GM12878 (cell line): ENCODE data around the gene TEX22. TPM values are rescaled to one million over a fixed set of nuclear protein-coding genes. Genes with fewer than 3 reads are reported as not detected.

ENCODE experiments used
- ATAC-seq: fragments of 200-7000 bp; cut with Tn5 transposase; 3 replicates; pipeline ENCODE4 v1.9.1; 2020; ENCODE audit warnings: mild to moderate bottlenecking, moderate library complexity
- BruUV-seq: library from RNA; stranded (reverse); fragments of 400-500 nt; replicated peaks from 2 replicates; lab custom pipeline; 2021; lab: Mats Ljungman, UMichigan
- CTCF ChIA-PET: fragments of 300-600 bp; sonication (Branson Sonifier 250); formaldehyde crosslinking; extraction: SDS; loops from one replicate; lab custom pipeline; 2021; ENCODE audit warnings: inconsistent platforms; lab: Yijun Ruan, JAX
- POLR2A ChIA-PET: fragments of 350-600 bp; formaldehyde crosslinking; extraction: SDS; loops from one replicate; lab custom pipeline; 2021; ENCODE audit warnings: inconsistent platforms; lab: Charles Lee
- RAD21 ChIA-PET: fragments of 300-600 bp; sonication (Branson Sonifier 250); formaldehyde crosslinking; loops from one replicate; lab custom pipeline; 2023; ENCODE audit warnings: antibody characterized with exemption; ENCODE audit not compliant: unreplicated experiment; lab: Charles Lee
- SMC1A ChIA-PET: fragments of 300-600 bp; sonication (Branson Sonifier 250); formaldehyde crosslinking; loops from one replicate; lab custom pipeline; 2023; ENCODE audit not compliant: unreplicated experiment, uncharacterized antibody; lab: Charles Lee
- DNase-seq: peaks from one replicate; pipeline ENCODE4 v3.0.0-alpha.2; 2011; ENCODE audit warnings: low read depth, low spot score
- FAIRE-seq: peaks from 3 replicates; lab custom pipeline; 2011; peaks lifted over from hg19 to GRCh38; lab: Jason Lieb, UNC
- H2AFZ ChIP-seq: 2 replicates; pipeline ENCODE4 v1.6.0; 2011; ENCODE audit warnings: low read depth, low read length, control low read depth; ENCODE audit not compliant: control insufficient read depth
- H3K27ac ChIP-seq: 2 replicates; pipeline ENCODE4 v1.5.1; 2011; ENCODE audit warnings: control low read depth; ENCODE audit not compliant: control insufficient read depth, insufficient read depth
- H3K27me3 ChIP-seq, 2 experiments: replicated peaks in 1 of 2; 2 replicates each; pipeline versions ENCODE4 v1.6.0 to v1.6.1; 2011; ENCODE audit warnings: low read length in 1 of 2; ENCODE audit not compliant: control insufficient read depth in 2 of 2, insufficient read depth in 2 of 2
- H3K36me3 ChIP-seq, 2 experiments: 2 replicates each; pipeline ENCODE4 v1.5.1; 2011; ENCODE audit warnings: low read length in 1 of 2; ENCODE audit not compliant: control insufficient read depth in 2 of 2, insufficient read depth in 2 of 2
- H3K4me1 ChIP-seq: 2 replicates; pipeline ENCODE4 v1.6.1; 2011; ENCODE audit warnings: mild to moderate bottlenecking, low read length, moderate library complexity, mixed read lengths; ENCODE audit not compliant: control insufficient read depth, insufficient read depth
- H3K4me2 ChIP-seq: 2 replicates; pipeline ENCODE4 v1.6.0; 2011; ENCODE audit warnings: control low read depth; ENCODE audit not compliant: control insufficient read depth, insufficient read depth
- H3K4me3 ChIP-seq: fragments of 200-600 bp; sonication (generic); 2 replicates; pipeline ENCODE4 v1.5.1; 2016
- H3K79me2 ChIP-seq: 2 replicates; pipeline ENCODE4 v1.6.0; 2011; ENCODE audit warnings: low read length; ENCODE audit not compliant: control insufficient read depth, insufficient read depth
- H3K9ac ChIP-seq: 2 replicates; pipeline ENCODE4 v1.8.0; 2011; ENCODE audit warnings: low read length, control low read depth, mixed read lengths; ENCODE audit not compliant: control insufficient read depth, insufficient read depth
- H3K9me3 ChIP-seq: replicated peaks from 3 replicates; pipeline ENCODE4 v1.5.1; 2011; ENCODE audit warnings: mild to moderate bottlenecking, low read length; ENCODE audit not compliant: control insufficient read depth, insufficient read depth
- H4K20me1 ChIP-seq: 2 replicates; pipeline ENCODE4 v1.6.0; 2011; ENCODE audit not compliant: control insufficient read depth, insufficient read depth
- GABPA ChIP-seq: IDR thresholded peaks from 2 replicates; pipeline ENCODE4 v1.6.1; 2014; ENCODE audit warnings: antibody characterized with exemption, low read depth, mild to moderate bottlenecking, inconsistent platforms
- PAX8 ChIP-seq: fragments of 450-650 bp; IDR thresholded peaks from 2 replicates; pipeline ENCODE4 v1.6.1; 2017; ENCODE audit warnings: mild to moderate bottlenecking, moderate library complexity
- POLR2AphosphoS5 ChIP-seq: IDR thresholded peaks from 2 replicates; pipeline ENCODE4 v1.6.1; 2011; ENCODE audit warnings: mild to moderate bottlenecking, low read length, inconsistent platforms
- RB1 ChIP-seq: fragments of 450-650 bp; formaldehyde crosslinking; IDR thresholded peaks from 2 replicates; pipeline ENCODE4 v1.6.1; 2017; ENCODE audit warnings: mild to moderate bottlenecking, borderline replicate concordance
- SP1 ChIP-seq: IDR thresholded peaks from one replicate; pipeline ENCODE4 v1.6.1; 2011; ENCODE audit warnings: low read depth, low read length
- TAF1 ChIP-seq: IDR thresholded peaks from 2 replicates; pipeline ENCODE4 v1.6.1; 2011; ENCODE audit warnings: mild to moderate bottlenecking, low read depth, low read length, borderline replicate concordance
- ZZZ3 ChIP-seq: IDR thresholded peaks from 2 replicates; pipeline ENCODE4 v1.6.1; 2011; ENCODE audit warnings: low read depth; ENCODE audit not compliant: control insufficient read depth, insufficient read length
- WGBS: methylation state at CpG from one replicate; pipeline ENCODE4 v1.1.6; 2016; ENCODE audit warnings: low lambda C conversion rate; ENCODE audit not compliant: insufficient replicate concordance, insufficient coverage; ENCODE audit errors: missing lambda C conversion rate; 5-methylcytosine and 5-hydroxymethylcytosine counted together
- in situ Hi-C: fragments of 300-500 bp; cut with MboI; formaldehyde crosslinking; loops from 9 replicates; pipeline ENCODE4 v1.14.3; 2018; ENCODE audit warnings: mixed read lengths
- intact Hi-C: fragments of 100-400 bp; cut with micrococcal nuclease; formaldehyde crosslinking; loops from one replicate; pipeline ENCODE4 v1.14.2; 2022; ENCODE audit not compliant: unreplicated experiment
- polyA plus RNA-seq, 11 experiments: library from polyadenylated mRNA; depleted of rRNA in 4 of 11; unstranded in 6 of 11; stranded (reverse) in 5 of 11; fragments of >200 nt; fragmentation: Nextera tagmentation in 4 of 11; fragmentation: Illumina TruSeq in 1 of 11; extraction: Ambion mirVana in 4 of 11; extraction: Trizol in 1 of 11; gene quantifications; 1 replicate in 1 of 11; 2 replicates in 10 of 11; pipeline versions ENCODE4 v1.2.1 to v1.2.3, GENCODE V29; 2011 to 2016; ENCODE audit warnings: inconsistent platforms in 2 of 11, missing spikeins in 2 of 11, low read depth in 1 of 11
- total RNA-seq, 4 experiments: library from RNA; depleted of rRNA in 3 of 4; stranded (reverse); fragments of >200 nt in 3 of 4; fragmentation: Illumina TruSeq in 1 of 4; extraction: Trizol in 1 of 4; gene quantifications; 2 replicates each; pipeline versions ENCODE4 v1.2.1 to v1.2.3, GENCODE V29; 2013 to 2021
- TF ChIP-seq, protein P1 (sequence below): fragments of 150-350 bp; IDR thresholded peaks from 2 replicates; pipeline ENCODE4 v1.6.1; 2014; ENCODE audit warnings: mild to moderate bottlenecking, low read depth, low read length

TEX22 gene
- total and polyA plus RNA-seq, 10 of the 15 experiments (the other 5 are each of a cell fraction or from before 2014, with no cell fraction given) = 0.02 to 4.0 (median 0.63) TPM; not detected in 1

DNA sequence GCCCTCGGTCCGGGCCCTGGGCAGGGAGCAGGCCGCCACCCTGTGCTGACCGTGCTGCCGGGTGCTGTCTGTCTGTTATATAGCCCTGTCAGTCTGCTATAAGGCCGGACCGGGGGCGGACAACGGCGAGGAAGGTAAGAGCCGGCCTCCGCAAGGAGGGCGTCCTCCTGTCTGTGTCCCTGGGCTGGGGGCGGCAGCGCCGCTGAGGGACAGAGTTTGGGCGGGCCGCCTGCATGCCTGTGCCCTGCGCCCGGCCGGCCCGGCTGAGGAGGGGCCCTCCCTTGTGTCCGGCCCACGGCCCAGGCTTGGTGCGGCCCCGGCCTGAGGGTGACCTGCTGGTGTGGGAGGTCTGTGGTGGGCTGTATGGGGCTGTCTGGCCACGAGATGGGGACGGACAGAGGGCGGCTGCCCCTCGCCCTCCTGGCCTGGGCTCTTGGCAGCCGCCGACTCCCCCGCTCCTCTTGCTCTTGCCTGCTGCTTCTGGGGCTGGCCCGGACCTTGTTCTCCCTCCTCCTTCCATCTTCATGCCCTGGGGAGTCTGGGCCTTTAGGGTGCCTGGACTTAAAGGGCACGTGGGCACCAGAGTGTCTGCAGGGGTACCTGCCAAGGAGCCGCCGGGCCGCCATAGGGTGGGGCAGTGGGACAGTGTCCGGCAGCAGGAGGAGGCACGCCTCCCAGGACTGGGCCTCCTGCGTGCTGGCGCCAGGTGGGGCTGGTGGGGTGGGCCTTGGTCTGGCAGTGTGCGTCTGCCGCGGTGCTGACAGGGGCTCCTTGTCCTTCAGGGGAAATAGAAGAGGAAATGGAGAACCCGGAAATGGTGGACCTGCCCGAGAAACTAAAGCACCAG lies 51.2 kb downstream of the TEX22 start:
- no TSS peak for BruUV-seq

More for the DNA sequence above, 51.2 kb downstream of the TEX22 start:
- TF ChIP-seq ZZZ3 = no peak
- TF ChIP-seq GABPA = no peak
- TF ChIP-seq POLR2AphosphoS5 = no peak
- no peak for TF ChIP-seq SP1
- TF ChIP-seq TAF1 = no peak
- no peak for TF ChIP-seq RB1
- TF ChIP-seq PAX8 = no peak
- TF ChIP-seq, protein P1, sequence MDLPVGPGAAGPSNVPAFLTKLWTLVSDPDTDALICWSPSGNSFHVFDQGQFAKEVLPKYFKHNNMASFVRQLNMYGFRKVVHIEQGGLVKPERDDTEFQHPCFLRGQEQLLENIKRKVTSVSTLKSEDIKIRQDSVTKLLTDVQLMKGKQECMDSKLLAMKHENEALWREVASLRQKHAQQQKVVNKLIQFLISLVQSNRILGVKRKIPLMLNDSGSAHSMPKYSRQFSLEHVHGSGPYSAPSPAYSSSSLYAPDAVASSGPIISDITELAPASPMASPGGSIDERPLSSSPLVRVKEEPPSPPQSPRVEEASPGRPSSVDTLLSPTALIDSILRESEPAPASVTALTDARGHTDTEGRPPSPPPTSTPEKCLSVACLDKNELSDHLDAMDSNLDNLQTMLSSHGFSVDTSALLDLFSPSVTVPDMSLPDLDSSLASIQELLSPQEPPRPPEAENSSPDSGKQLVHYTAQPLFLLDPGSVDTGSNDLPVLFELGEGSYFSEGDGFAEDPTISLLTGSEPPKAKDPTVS = no peak
- H3K4me3 ChIP-seq = no peak overlapping the region
- intact Hi-C loops = no loop called here
- H3K4me1 ChIP-seq = no peaks in the 10 kb centered on the region
- H3K9me3 ChIP-seq = no peaks in the 10 kb centered on the region
- no peak overlapping the region for H2AFZ ChIP-seq
- H3K27me3 ChIP-seq = no peaks in the 10 kb centered on the region
- no peak overlapping the region for H3K9ac ChIP-seq
- 97% methylated on average over 38 of the region's 47 CpGs for WGBS
- DNase-seq = no peak
- peaks cover 3 to 31% of the 10 kb centered on the region in 2 experiments; a peak in 3 of 4 replicates for H3K36me3 ChIP-seq
- in situ Hi-C loops = no loop called here
- no peak overlapping the region for H3K27ac ChIP-seq
- ChIA-PET CTCF (interaction anchor here (1.0 kb wide), 1 partner anchor 40 kb away, joined by 3 read pairs; no protein-coding TSS in a partner anchor), RAD21 (no interaction called here), POLR2A (no interaction called here), SMC1A (no interaction called here)
- FAIRE-seq = no peak
- ATAC-seq = no peak
- no peak overlapping the region for H3K4me2 ChIP-seq
- H4K20me1 ChIP-seq = no peaks in the 10 kb centered on the region
- no peaks in the 10 kb centered on the region for H3K79me2 ChIP-seq
